Mesothelial cell of epicardium (in vitro differentiated cells): ENCODE results near the gene GALNT13. TPM values are rescaled to one million over a fixed set of nuclear protein-coding genes. Genes with fewer than 3 reads are reported as not detected.

Source experiments
- DNase-seq, 2 experiments: peaks; one replicate each; pipeline ENCODE4 v3.0.0; 2021; ENCODE audit warnings: low spot score in 2 of 2; ENCODE audit not compliant: unreplicated experiment in 2 of 2
- H3K27ac Mint-ChIP-seq: 2 replicates; pipeline ENCODE4 v1.8.0; 2021; ENCODE audit warnings: mixed read lengths
- H3K27me3 Mint-ChIP-seq: 2 replicates; pipeline ENCODE4 v1.8.0; 2021; ENCODE audit warnings: low read depth, mixed read lengths
- H3K36me3 Mint-ChIP-seq: 2 replicates; pipeline ENCODE4 v1.8.0; 2021; ENCODE audit warnings: mixed read lengths
- H3K4me1 Mint-ChIP-seq: 2 replicates; pipeline ENCODE4 v1.8.0; 2021; ENCODE audit warnings: mixed read lengths
- H3K4me3 Mint-ChIP-seq: 2 replicates; pipeline ENCODE4 v1.8.0; 2021; ENCODE audit warnings: mild to moderate bottlenecking, moderate library complexity, mixed read lengths
- H3K9me3 Mint-ChIP-seq: 2 replicates; pipeline ENCODE4 v1.8.0; 2021; ENCODE audit warnings: mixed read lengths
- total RNA-seq: library from RNA; stranded (reverse); gene quantifications from 3 replicates; pipeline ENCODE4 v1.2.1, GENCODE V29; 2021
- TF ChIP-seq, protein P1 (sequence below): fragments of 200-600 bp; sonication (generic); IDR thresholded peaks from one replicate; pipeline ENCODE4 v1.5.0; 2021; ENCODE audit warnings: antibody characterized with exemption; ENCODE audit not compliant: unreplicated experiment

GALNT13 gene
- total RNA-seq, 1 donor from 2014 or later: 15.8 TPM

DNA sequence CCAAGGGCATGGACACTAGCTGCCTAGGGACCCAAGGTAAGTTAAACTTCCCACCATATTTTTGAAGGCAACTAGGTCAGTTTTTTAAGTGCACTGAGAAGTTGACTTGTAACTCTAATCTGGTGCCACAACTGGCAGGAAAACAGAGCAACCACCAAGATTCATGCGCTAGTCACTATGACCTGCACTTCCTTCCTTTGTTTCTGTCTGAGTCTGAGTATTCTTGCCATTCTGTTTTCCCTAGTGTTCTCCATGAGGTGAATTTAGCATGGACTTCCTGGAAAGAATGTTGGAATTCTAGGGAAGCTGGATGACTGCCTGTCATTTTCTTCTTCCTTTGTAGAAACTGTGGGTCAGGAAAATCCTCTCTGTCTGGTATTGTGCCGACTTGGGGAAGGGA is 249.0 kb downstream of the GALNT13 start:
- H3K9me3 Mint-ChIP-seq: peaks cover 56% of the 10 kb centered on the region
- H3K4me3 Mint-ChIP-seq: no peak overlapping the region
- peaks cover 26% of the 10 kb centered on the region for H3K36me3 Mint-ChIP-seq
- TF ChIP-seq, protein P1, sequence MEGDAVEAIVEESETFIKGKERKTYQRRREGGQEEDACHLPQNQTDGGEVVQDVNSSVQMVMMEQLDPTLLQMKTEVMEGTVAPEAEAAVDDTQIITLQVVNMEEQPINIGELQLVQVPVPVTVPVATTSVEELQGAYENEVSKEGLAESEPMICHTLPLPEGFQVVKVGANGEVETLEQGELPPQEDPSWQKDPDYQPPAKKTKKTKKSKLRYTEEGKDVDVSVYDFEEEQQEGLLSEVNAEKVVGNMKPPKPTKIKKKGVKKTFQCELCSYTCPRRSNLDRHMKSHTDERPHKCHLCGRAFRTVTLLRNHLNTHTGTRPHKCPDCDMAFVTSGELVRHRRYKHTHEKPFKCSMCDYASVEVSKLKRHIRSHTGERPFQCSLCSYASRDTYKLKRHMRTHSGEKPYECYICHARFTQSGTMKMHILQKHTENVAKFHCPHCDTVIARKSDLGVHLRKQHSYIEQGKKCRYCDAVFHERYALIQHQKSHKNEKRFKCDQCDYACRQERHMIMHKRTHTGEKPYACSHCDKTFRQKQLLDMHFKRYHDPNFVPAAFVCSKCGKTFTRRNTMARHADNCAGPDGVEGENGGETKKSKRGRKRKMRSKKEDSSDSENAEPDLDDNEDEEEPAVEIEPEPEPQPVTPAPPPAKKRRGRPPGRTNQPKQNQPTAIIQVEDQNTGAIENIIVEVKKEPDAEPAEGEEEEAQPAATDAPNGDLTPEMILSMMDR: no peak
- no peak for DNase-seq
- H3K4me1 Mint-ChIP-seq: no peaks in the 10 kb centered on the region
- H3K27ac Mint-ChIP-seq: no peak overlapping the region
- no peaks in the 10 kb centered on the region for H3K27me3 Mint-ChIP-seq

- Mint-ChIP-seq H3K4me3 (no peak overlapping the region), H3K4me1 (no peaks in the 10 kb centered on the region), H3K36me3 (peaks cover 10% of the 10 kb centered on the region), H3K27me3 (no peaks in the 10 kb centered on the region), H3K9me3 (peaks cover 14% of the 10 kb centered on the region), H3K27ac (no peak overlapping the region)
- DNase-seq: no peak
- TF ChIP-seq, protein P1: no peak
These were observed 254.2 kb downstream of the GALNT13 start for GRCh38 chr2:154125891-154126290.

DNA sequence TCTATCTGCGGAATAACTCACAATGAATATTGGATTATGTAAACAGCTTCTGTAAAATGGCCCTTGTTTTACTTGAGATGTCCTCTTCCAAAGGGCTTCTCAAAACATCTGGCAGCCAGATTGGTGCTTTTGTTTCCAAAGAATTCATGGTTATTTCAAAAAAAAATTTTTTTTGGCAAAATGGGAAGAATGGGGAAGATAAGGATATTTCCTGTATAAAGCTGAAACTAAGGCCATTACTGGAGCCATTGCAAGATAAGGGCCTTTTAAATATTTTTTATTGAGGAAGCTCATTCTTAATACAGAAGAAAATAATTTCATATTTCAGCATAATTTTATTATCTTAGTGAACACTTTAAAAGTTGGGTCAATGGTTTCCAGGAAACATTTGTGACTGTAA is 259.1 kb downstream of the GALNT13 start:
- H3K36me3 Mint-ChIP-seq: no peaks in the 10 kb centered on the region
- DNase-seq: no peak
- H3K4me3 Mint-ChIP-seq: no peak overlapping the region
- no peaks in the 10 kb centered on the region for H3K4me1 Mint-ChIP-seq
- no peaks in the 10 kb centered on the region for H3K9me3 Mint-ChIP-seq
- TF ChIP-seq, protein P1: no peak
- no peaks in the 10 kb centered on the region for H3K27me3 Mint-ChIP-seq
- H3K27ac Mint-ChIP-seq: no peak overlapping the region

DNA sequence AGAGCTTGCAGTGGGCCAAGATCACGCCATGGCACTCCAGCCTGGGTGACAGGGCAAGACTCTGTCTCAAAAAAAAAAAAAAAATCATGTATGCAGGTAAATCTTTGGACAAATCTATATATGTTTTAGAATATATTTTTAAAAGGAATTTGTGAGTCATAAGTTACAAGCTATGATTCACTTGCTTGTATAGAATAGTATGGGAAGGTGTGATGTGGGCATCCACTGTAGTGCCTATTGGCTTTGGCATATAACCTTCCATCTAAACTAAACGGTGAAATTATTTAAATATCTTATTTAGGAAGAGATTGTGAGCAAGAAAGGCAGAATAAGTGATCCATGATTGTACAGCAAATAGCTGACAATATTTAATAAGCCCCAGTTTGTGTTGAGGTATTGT is 261.1 kb downstream of the GALNT13 start:
- no peak for DNase-seq
- no peaks in the 10 kb centered on the region for H3K27me3 Mint-ChIP-seq
- no peak overlapping the region for H3K4me3 Mint-ChIP-seq
- H3K9me3 Mint-ChIP-seq: no peaks in the 10 kb centered on the region
- no peaks in the 10 kb centered on the region for H3K36me3 Mint-ChIP-seq
- H3K27ac Mint-ChIP-seq: no peak overlapping the region
- peaks cover 12% of the 10 kb centered on the region for H3K4me1 Mint-ChIP-seq
- TF ChIP-seq, protein P1: no peak

DNA sequence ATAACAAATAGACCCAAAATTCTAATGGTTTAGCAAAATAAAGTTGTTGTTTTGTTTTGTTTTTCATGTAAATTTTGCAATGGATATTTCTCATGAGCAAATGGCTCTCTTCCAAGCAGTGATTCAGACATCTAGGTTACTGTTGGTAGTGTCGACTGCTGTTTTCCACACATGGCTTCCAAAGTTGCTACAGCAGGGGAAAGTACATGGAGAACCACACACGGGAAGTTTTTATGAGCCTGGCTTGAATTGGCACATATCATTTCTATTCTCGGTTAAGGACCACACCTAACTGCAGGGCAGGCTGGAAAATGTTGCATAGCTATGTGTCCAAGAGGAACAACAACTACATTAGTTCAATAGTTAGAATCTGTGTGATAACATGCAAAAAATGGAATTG is 262.1 kb downstream of the GALNT13 start:
- no peak overlapping the region for H3K4me3 Mint-ChIP-seq
- H3K4me1 Mint-ChIP-seq: peaks cover 15% of the 10 kb centered on the region
- H3K27me3 Mint-ChIP-seq: no peaks in the 10 kb centered on the region
- H3K9me3 Mint-ChIP-seq: no peaks in the 10 kb centered on the region
- DNase-seq: no peak
- TF ChIP-seq, protein P1: no peak
- H3K36me3 Mint-ChIP-seq: no peaks in the 10 kb centered on the region
- no peak overlapping the region for H3K27ac Mint-ChIP-seq
